Measurements from ENCODE around the gene LILRB1. TPM values are rescaled to one million over a fixed set of nuclear protein-coding genes. Genes with fewer than 3 reads are reported as not detected.
"Not testable (repeated sequence)": the region's sequence is repeated elsewhere in the genome, so short reads cannot be mapped to it uniquely, and the experiment has no call there.

Gene LILRB1
- total and polyA plus RNA-seq, 7 experiments from 2014 or later = 0.09 to 56.5 (median 2.2) TPM; not detected in 2

- peaks cover 0 to 16% (median 0%) of the 10 kb centered on the region in 7 donors for H3K4me1 Mint-ChIP-seq
- intact Hi-C loops (cut with micrococcal nuclease) = no loop called here
- POLR2A ChIA-PET = no interaction called here
- DNase-seq (no peak), ATAC-seq (no peak)
- Histone ChIP-seq H3K27me3 (ENCODE audit: control insufficient read depth in 2 of 2, insufficient read depth in 2 of 2, low read length in 2 of 2) (no peaks in the 10 kb centered on the region), H3K36me3 (ENCODE audit: control insufficient read depth in 2 of 3, insufficient read depth in 3 of 3, low read length in 3 of 3) (no peaks in the 10 kb centered on the region), H3K4me1 (ENCODE audit: control insufficient read depth in 2 of 2, insufficient read depth in 2 of 2, low read length in 2 of 2) (no peaks in the 10 kb centered on the region), H3K4me3 (ENCODE audit: low read length) (no peak overlapping the region), H3K27ac (ENCODE audit: low read depth, low read length) (no peak overlapping the region), H3K9me3 (ENCODE audit: control insufficient read depth in 2 of 3, low read length in 3 of 3) (no peaks in the 10 kb centered on the region)
- H3K27ac Mint-ChIP-seq = no peak overlapping the region
- peaks cover 0 to 9% (median under 1%) of the 10 kb centered on the region in 11 donors for H3K9me3 Mint-ChIP-seq
- peaks cover 16 to 25% (median 20%) of the 10 kb centered on the region in 5 donors for H3K27me3 Mint-ChIP-seq
- H3K4me3 Mint-ChIP-seq = peak overlapping the region in 1 of 10 donors; percentile 33
- H3K36me3 Mint-ChIP-seq = peaks cover 0 to 4% (median 0%) of the 10 kb centered on the region in 5 donors
- CTCF ChIA-PET = no interaction called here
These were observed 7.9 kb upstream of the LILRB1 start for GRCh38 chr19:54622431-54622830.

GRCh38 chr19:54624234-54624633 is 6.0 kb upstream of the LILRB1 start:
- intact Hi-C loops (cut with micrococcal nuclease); H3K4me3 ChIP-seq (ENCODE audit: low read length); H3K36me3 ChIP-seq (ENCODE audit: control insufficient read depth in 2 of 3, insufficient read depth in 3 of 3, low read length in 3 of 3); H3K4me3 Mint-ChIP-seq; H3K27ac Mint-ChIP-seq; H3K27me3 ChIP-seq (ENCODE audit: control insufficient read depth in 2 of 2, insufficient read depth in 2 of 2, low read length in 2 of 2); H3K4me1 ChIP-seq (ENCODE audit: control insufficient read depth in 2 of 2, insufficient read depth in 2 of 2, low read length in 2 of 2); DNase-seq; H3K27ac ChIP-seq (ENCODE audit: low read depth, low read length); POLR2A ChIA-PET; CTCF ChIA-PET; H3K9me3 ChIP-seq (ENCODE audit: control insufficient read depth in 2 of 3, low read length in 3 of 3): not testable (repeated sequence)
- ATAC-seq = peak; percentile 62
- peaks cover 13 to 42% (median 33%) of the 10 kb centered on the region in 5 donors for H3K27me3 Mint-ChIP-seq
- H3K4me1 Mint-ChIP-seq = peaks cover 0 to 16% (median 0%) of the 10 kb centered on the region in 7 donors
- peaks cover 0 to 19% (median 2%) of the 10 kb centered on the region in 11 donors for H3K9me3 Mint-ChIP-seq
- H3K36me3 Mint-ChIP-seq = peaks cover 0 to 11% (median 0%) of the 10 kb centered on the region in 5 donors

GRCh38 chr19:54624934-54625730 is 5.2 kb upstream of the LILRB1 start:
- H3K27me3 ChIP-seq (ENCODE audit: control insufficient read depth in 2 of 2, insufficient read depth in 2 of 2, low read length in 2 of 2); intact Hi-C loops (cut with micrococcal nuclease); H3K9me3 ChIP-seq (ENCODE audit: control insufficient read depth in 2 of 3, low read length in 3 of 3); H3K27ac ChIP-seq (ENCODE audit: low read depth, low read length); H3K4me3 Mint-ChIP-seq; H3K4me1 ChIP-seq (ENCODE audit: control insufficient read depth in 2 of 2, insufficient read depth in 2 of 2, low read length in 2 of 2); CTCF ChIA-PET; DNase-seq; H3K36me3 ChIP-seq (ENCODE audit: control insufficient read depth in 2 of 3, insufficient read depth in 3 of 3, low read length in 3 of 3); H3K4me3 ChIP-seq (ENCODE audit: low read length); H3K27ac Mint-ChIP-seq; POLR2A ChIA-PET: not testable (repeated sequence)
- Mint-ChIP-seq H3K4me1 (peaks cover 0 to 16% (median 0%) of the 10 kb centered on the region in 7 donors), H3K36me3 (peaks cover 0 to 11% (median 0%) of the 10 kb centered on the region in 5 donors), H3K27me3 (peaks cover 17 to 48% (median 39%) of the 10 kb centered on the region in 5 donors), H3K9me3 (peaks cover 0 to 19% (median 2%) of the 10 kb centered on the region in 11 donors)
- peak; percentile 78 for ATAC-seq

GRCh38 chr19:54626757-54627156 is 3.5 kb upstream of the LILRB1 start:
- ChIA-PET CTCF (no interaction called here), POLR2A (no interaction called here)
- no peaks in the 10 kb centered on the region for H3K4me1 ChIP-seq (ENCODE audit: control insufficient read depth in 2 of 2, insufficient read depth in 2 of 2, low read length in 2 of 2)
- intact Hi-C loops (cut with micrococcal nuclease) = no loop called here
- H3K27ac Mint-ChIP-seq = no peak overlapping the region
- peaks cover 0 to 18% (median 0%) of the 10 kb centered on the region in 7 donors for H3K4me1 Mint-ChIP-seq
- no peak overlapping the region for H3K4me3 Mint-ChIP-seq
- H3K4me3 ChIP-seq (ENCODE audit: low read length) = no peak overlapping the region
- peaks cover 14 to 65% (median 53%) of the 10 kb centered on the region in 5 donors for H3K27me3 Mint-ChIP-seq
- no peaks in the 10 kb centered on the region for H3K27me3 ChIP-seq (ENCODE audit: control insufficient read depth in 2 of 2, insufficient read depth in 2 of 2, low read length in 2 of 2)
- peaks cover 0 to 19% (median 2%) of the 10 kb centered on the region in 11 donors for H3K9me3 Mint-ChIP-seq
- ATAC-seq (no peak), DNase-seq (no peak)
- H3K36me3 Mint-ChIP-seq = peaks cover 0 to 11% (median 0%) of the 10 kb centered on the region in 5 donors
- H3K27ac ChIP-seq (ENCODE audit: low read depth, low read length) = no peak overlapping the region
- H3K9me3 ChIP-seq (ENCODE audit: control insufficient read depth in 2 of 3, low read length in 3 of 3) = no peaks in the 10 kb centered on the region
- H3K36me3 ChIP-seq (ENCODE audit: control insufficient read depth in 2 of 3, insufficient read depth in 3 of 3, low read length in 3 of 3) = no peaks in the 10 kb centered on the region

- DNase-seq; H3K27me3 ChIP-seq (ENCODE audit: control insufficient read depth in 2 of 2, insufficient read depth in 2 of 2, low read length in 2 of 2); H3K36me3 ChIP-seq (ENCODE audit: control insufficient read depth in 2 of 3, insufficient read depth in 3 of 3, low read length in 3 of 3); CTCF ChIA-PET; H3K4me3 ChIP-seq (ENCODE audit: low read length); intact Hi-C loops (cut with micrococcal nuclease); H3K27ac ChIP-seq (ENCODE audit: low read depth, low read length); H3K4me1 ChIP-seq (ENCODE audit: control insufficient read depth in 2 of 2, insufficient read depth in 2 of 2, low read length in 2 of 2); ATAC-seq; H3K9me3 ChIP-seq (ENCODE audit: control insufficient read depth in 2 of 3, low read length in 3 of 3); POLR2A ChIA-PET; H3K27ac Mint-ChIP-seq; H3K4me3 Mint-ChIP-seq: not testable (repeated sequence)
- Mint-ChIP-seq H3K4me1 (peaks cover 0 to 16% (median 0%) of the 10 kb centered on the region in 7 donors), H3K36me3 (peaks cover 0 to 11% (median 0%) of the 10 kb centered on the region in 5 donors), H3K9me3 (peaks cover 0 to 19% (median 2%) of the 10 kb centered on the region in 11 donors), H3K27me3 (peaks cover 12 to 73% (median 55%) of the 10 kb centered on the region in 5 donors)
These were observed 2.4 kb upstream of the LILRB1 start for GRCh38 chr19:54627912-54628311.

- H3K9me3 ChIP-seq (ENCODE audit: control insufficient read depth in 2 of 3, low read length in 3 of 3) = no peaks in the 10 kb centered on the region
- H3K4me1 Mint-ChIP-seq = peaks cover 0 to 7% (median 0%) of the 10 kb centered on the region in 7 donors
- CTCF ChIA-PET = no interaction called here
These were observed 498 bp downstream of the LILRB1 start for GRCh38 chr19:54630782-54631181.

More at GRCh38 chr19:54630782-54631181, 498 bp downstream of the LILRB1 start:
- H3K4me3 ChIP-seq (ENCODE audit: low read length) = no peak overlapping the region
- intact Hi-C loops (cut with micrococcal nuclease) = no loop called here
- H3K4me1 ChIP-seq (ENCODE audit: control insufficient read depth in 2 of 2, insufficient read depth in 2 of 2, low read length in 2 of 2) = no peaks in the 10 kb centered on the region
- peaks cover 6 to 71% (median 44%) of the 10 kb centered on the region in 5 donors for H3K27me3 Mint-ChIP-seq
- POLR2A ChIA-PET = no interaction called here
- H3K27ac ChIP-seq (ENCODE audit: low read depth, low read length) = no peak overlapping the region
- no peaks in the 10 kb centered on the region for H3K27me3 ChIP-seq (ENCODE audit: control insufficient read depth in 2 of 2, insufficient read depth in 2 of 2, low read length in 2 of 2)
- H3K4me3 Mint-ChIP-seq = no peak overlapping the region
- H3K36me3 Mint-ChIP-seq = peaks cover 0 to 11% (median 0%) of the 10 kb centered on the region in 5 donors
- DNase-seq (no peak), ATAC-seq (peak; percentile 41)
- no peak overlapping the region for H3K27ac Mint-ChIP-seq
- no peaks in the 10 kb centered on the region for H3K36me3 ChIP-seq (ENCODE audit: control insufficient read depth in 2 of 3, insufficient read depth in 3 of 3, low read length in 3 of 3)
- peaks cover 0 to 19% (median 2%) of the 10 kb centered on the region in 11 donors for H3K9me3 Mint-ChIP-seq
